ENCODE results near the gene SRCIN1.

The SRCIN1 gene

GRCh38 chr17:38508954-38509771 lies 96.6 kb downstream of the SRCIN1 start:
- TF ChIP-seq TOX (CRISPR knock-in tag; IDR thresholded peaks at IDR 0.05; ENCODE audit: borderline replicate concordance) (no peak), TCF4 (CRISPR knock-in tag; IDR thresholded peaks at IDR 0.05; ENCODE audit: borderline replicate concordance) (no peak), CSDC2 (CRISPR knock-in tag; IDR thresholded peaks at IDR 0.05) (no peak), GLIS3 (CRISPR knock-in tag; IDR thresholded peaks at IDR 0.05) (peak; percentile 12; the same call in 1 of the 2 replicates), ZC3H10 (CRISPR knock-in tag; IDR thresholded peaks at IDR 0.05) (no peak), ZNF565 (CRISPR knock-in tag; conservative IDR thresholded peaks at IDR 0.05; ENCODE audit: low read depth) (no peak), ZFP30 (CRISPR knock-in tag; IDR thresholded peaks at IDR 0.05) (no peak), PATZ1 (CRISPR knock-in tag; IDR thresholded peaks at IDR 0.05; ENCODE audit: borderline replicate concordance) (no peak)

GRCh38 chr17:38508570-38508950 lies 97.2 kb downstream of the SRCIN1 start:
- ATAC-seq = no peak; the same call in 2 of the 3 replicates
- no peak for TF ChIP-seq GLIS3 (CRISPR knock-in tag; IDR thresholded peaks at IDR 0.05)
- TF ChIP-seq CSRNP3 (CRISPR knock-in tag; IDR thresholded peaks at IDR 0.05) = no peak
- TF ChIP-seq PPARA (CRISPR knock-in tag; IDR thresholded peaks at IDR 0.05; ENCODE audit: borderline replicate concordance) = no peak
- TF ChIP-seq ZNF70 (CRISPR knock-in tag; IDR thresholded peaks at IDR 0.05) = no peak
- no peak for TF ChIP-seq POU6F1 (CRISPR knock-in tag; IDR thresholded peaks at IDR 0.05; ENCODE audit: borderline replicate concordance, low read depth)
- TF ChIP-seq ZC3H10 (CRISPR knock-in tag; IDR thresholded peaks at IDR 0.05) = no peak
- TF ChIP-seq CSDC2 (CRISPR knock-in tag; IDR thresholded peaks at IDR 0.05) = no peak
- TF ChIP-seq TCF4 (CRISPR knock-in tag; IDR thresholded peaks at IDR 0.05; ENCODE audit: borderline replicate concordance) = no peak
- TF ChIP-seq ZFP30 (CRISPR knock-in tag; IDR thresholded peaks at IDR 0.05) = no peak
- no peak for TF ChIP-seq BACH2 (CRISPR knock-in tag; IDR thresholded peaks at IDR 0.05; ENCODE audit: borderline replicate concordance)
- no peak for TF ChIP-seq TOX (CRISPR knock-in tag; IDR thresholded peaks at IDR 0.05; ENCODE audit: borderline replicate concordance)
- no peak for TF ChIP-seq OSR1 (CRISPR knock-in tag; IDR thresholded peaks at IDR 0.05)
- TF ChIP-seq CREB5 (CRISPR knock-in tag; IDR thresholded peaks at IDR 0.05; ENCODE audit: low read depth) = no peak
- no peak for TF ChIP-seq RARB (CRISPR knock-in tag; IDR thresholded peaks at IDR 0.05)
- TF ChIP-seq ZFP3 (CRISPR knock-in tag; IDR thresholded peaks at IDR 0.05) = no peak
- no peak for TF ChIP-seq ESRRG (CRISPR knock-in tag; IDR thresholded peaks at IDR 0.05)
- TF ChIP-seq SNAI2 (CRISPR knock-in tag; IDR thresholded peaks at IDR 0.05) = no peak
- TF ChIP-seq ARNTL (CRISPR knock-in tag; IDR thresholded peaks at IDR 0.05; ENCODE audit: borderline replicate concordance, low read depth) = no peak

More at GRCh38 chr17:38508954-38509771, 96.6 kb downstream of the SRCIN1 start:
- peak; percentile 74 for ATAC-seq

- ATAC-seq = no peak
Observed at GRCh38 chr17:38507921-38508569, 97.7 kb downstream of the SRCIN1 start.

GRCh38 chr17:38507436-38507835 lies 98.3 kb downstream of the SRCIN1 start:
- ATAC-seq = no peak
- TF ChIP-seq ZNF8 (CRISPR knock-in tag; IDR thresholded peaks at IDR 0.05) = no peak
- TF ChIP-seq RARB (CRISPR knock-in tag; IDR thresholded peaks at IDR 0.05) = no peak
- TF ChIP-seq ARNTL (CRISPR knock-in tag; IDR thresholded peaks at IDR 0.05; ENCODE audit: borderline replicate concordance, low read depth) = no peak
- TF ChIP-seq POU6F1 (CRISPR knock-in tag; IDR thresholded peaks at IDR 0.05; ENCODE audit: borderline replicate concordance, low read depth) = no peak
- no peak for TF ChIP-seq OSR1 (CRISPR knock-in tag; IDR thresholded peaks at IDR 0.05)
- TF ChIP-seq PPARA (CRISPR knock-in tag; IDR thresholded peaks at IDR 0.05; ENCODE audit: borderline replicate concordance) = no peak
- no peak for TF ChIP-seq TCF4 (CRISPR knock-in tag; IDR thresholded peaks at IDR 0.05; ENCODE audit: borderline replicate concordance)
- TF ChIP-seq CREB5 (CRISPR knock-in tag; IDR thresholded peaks at IDR 0.05; ENCODE audit: low read depth) = no peak
- TF ChIP-seq ISL1 (CRISPR knock-in tag; IDR thresholded peaks at IDR 0.05) = no peak
- TF ChIP-seq TOX (CRISPR knock-in tag; IDR thresholded peaks at IDR 0.05; ENCODE audit: borderline replicate concordance) = no peak

More at GRCh38 chr17:38507921-38508569, 97.7 kb downstream of the SRCIN1 start:
- TF ChIP-seq ZFP3 (CRISPR knock-in tag; IDR thresholded peaks at IDR 0.05) (peak; percentile 96), ESRRG (CRISPR knock-in tag; IDR thresholded peaks at IDR 0.05) (no peak)

Data from SK-N-SH treated with all-trans-retinoic acid at 6 μM for 48 hours (cell line).